ENCODE results near the gene FBXL17.

Gene FBXL17

DNA sequence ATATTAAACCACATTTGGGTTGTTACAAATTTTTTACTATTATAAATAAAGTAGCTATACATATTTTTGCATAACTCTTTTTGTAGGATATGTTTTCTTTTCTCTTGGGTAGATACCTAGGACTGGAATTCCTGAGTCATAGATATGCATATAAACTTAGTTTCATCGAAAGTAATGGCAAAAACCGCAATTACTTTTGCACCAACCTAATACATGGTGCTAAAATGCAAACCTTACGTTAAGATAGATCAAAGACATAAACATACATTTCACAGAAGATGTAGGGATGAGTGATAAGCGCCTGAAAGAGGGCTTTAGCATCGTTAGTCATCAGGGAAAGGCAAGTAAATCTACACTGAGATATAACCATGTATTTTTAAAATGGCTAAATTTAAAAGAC lies 532.8 kb downstream of the FBXL17 start:
- DNase-seq = no peak

DNA sequence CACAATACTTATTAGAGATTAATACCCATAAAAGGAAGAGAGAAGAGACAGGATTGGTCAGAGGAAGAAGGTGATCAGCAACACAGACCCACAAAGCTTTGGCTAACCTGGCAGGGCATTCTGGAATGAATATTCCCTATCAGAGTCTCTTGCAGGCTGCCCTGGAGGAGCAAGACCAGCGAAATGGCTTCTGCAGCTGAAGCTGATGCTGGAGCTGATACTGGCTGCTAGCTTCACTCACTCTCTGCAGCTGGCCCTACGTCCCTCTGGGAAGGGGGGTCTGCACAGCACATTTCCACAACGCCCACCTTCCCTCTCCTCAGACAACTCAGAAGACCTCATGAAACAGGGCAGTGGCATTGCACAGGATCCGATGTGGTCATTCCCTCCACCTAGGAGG lies 541.3 kb downstream of the FBXL17 start:
- DNase-seq = no peak

DNA sequence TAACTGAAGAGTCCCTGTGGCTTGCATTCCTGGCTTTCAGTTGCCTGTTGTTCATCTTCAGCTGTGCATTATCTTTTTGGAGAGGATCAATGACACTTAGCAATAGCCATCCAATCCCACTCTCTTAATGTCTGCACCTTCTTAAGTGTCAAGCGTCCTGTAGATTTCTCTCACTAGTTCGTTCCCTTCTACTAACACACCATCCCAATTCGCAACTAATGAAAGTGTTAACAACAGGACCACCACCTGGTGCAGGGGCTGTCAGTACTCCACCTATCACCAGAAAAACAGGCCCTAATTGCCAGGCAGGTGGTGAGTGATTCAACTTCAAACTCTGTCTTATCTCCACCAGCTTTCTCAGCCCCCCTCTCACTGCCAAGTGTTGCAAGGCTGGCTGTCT lies 541.7 kb downstream of the FBXL17 start:
- DNase-seq = no peak

DNA sequence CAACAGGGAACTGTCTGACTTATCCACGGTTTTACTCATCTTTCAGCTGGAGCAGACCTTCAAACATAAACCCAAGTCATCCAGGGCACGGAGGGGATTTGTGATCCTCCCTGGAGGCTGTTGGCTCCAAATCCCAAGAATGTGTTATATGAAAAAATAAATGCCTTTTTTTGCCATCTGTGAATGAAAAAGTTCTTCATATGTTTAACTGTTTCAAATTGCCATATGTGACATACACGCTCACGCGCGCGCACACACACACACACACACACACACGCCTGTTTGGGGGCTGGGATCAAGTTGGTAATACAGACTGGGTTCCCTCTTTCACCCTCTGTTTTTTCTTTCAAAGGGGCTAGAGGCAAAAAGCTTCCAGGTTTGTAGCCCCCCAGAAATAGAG lies 546.8 kb downstream of the FBXL17 start:
- no peak for DNase-seq

DNA sequence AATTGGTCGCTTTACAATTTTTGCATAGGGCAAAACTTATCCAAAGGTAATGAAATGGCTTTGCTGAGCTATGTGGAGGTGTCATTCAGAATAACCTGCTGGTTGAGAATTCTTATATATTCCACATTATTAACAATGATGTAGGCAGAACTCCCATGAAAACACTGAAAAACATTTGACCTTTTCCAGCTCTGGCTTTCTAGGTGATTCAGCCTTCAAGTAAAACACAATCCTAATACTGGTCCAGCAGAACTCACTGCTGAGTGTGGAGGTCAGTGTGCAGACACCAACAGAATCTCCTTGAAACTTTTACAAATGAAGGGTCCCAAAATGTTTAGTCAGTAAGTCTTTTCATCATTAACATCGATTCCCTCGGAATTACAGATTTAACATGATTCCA lies 549.2 kb downstream of the FBXL17 start:
- DNase-seq = no peak

DNA sequence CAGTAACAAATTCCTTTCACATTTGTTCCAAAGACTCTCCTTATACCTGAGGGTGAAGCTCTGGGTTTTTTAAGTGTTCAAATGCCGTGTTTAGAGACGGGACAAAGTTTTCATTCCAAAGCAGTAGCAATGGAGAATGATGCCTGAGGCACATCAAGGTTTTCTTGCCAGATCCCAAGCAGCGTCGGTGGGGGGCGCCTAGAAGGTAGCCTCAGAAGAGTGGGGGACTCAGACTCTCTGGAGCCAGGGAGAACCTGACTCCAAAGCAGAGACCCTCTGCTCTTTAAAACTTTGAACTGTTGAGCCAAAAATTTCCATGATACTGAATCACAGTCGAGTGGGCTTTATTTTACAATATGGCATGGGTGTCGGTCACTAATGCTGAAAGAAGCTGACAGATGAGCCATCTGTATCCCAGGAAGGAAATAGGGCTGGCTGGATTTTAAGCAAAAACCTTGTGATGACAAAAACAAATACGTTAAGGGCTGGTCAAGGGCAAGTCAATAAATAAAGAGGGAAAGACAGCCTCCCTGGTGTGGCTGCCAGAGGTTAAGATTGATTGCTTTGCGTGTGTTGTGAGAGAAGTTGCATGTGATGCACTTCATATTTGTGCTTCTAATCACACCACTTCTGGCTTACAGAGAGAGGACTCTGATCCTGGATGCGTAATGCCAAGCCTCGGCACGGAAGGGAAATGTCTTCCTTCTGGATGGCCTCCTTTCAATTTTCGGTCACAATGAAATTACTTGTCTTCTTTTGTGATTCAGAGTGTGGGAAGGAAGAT lies 550.1 kb downstream of the FBXL17 start:
- DNase-seq = no peak

DNA sequence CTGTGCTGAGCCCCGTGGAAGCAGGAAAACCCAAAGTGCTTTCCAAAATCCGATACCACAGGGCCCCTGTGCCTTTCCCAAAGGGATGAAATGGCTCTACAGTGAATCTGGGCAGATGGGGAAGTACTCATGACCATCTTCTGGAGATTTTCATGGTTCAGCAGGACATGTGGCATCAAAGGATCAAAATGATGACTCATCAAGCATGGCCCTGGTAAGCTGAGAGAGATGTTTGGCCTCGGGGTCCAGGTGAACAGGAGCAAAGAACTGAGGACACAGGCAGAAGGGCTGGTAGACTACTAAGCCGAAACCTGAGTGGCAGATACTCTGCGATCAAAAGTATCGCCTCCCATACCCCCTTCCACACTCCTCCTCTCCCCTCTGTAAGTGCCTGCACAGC lies 551.1 kb downstream of the FBXL17 start:
- DNase-seq = no peak

DNA sequence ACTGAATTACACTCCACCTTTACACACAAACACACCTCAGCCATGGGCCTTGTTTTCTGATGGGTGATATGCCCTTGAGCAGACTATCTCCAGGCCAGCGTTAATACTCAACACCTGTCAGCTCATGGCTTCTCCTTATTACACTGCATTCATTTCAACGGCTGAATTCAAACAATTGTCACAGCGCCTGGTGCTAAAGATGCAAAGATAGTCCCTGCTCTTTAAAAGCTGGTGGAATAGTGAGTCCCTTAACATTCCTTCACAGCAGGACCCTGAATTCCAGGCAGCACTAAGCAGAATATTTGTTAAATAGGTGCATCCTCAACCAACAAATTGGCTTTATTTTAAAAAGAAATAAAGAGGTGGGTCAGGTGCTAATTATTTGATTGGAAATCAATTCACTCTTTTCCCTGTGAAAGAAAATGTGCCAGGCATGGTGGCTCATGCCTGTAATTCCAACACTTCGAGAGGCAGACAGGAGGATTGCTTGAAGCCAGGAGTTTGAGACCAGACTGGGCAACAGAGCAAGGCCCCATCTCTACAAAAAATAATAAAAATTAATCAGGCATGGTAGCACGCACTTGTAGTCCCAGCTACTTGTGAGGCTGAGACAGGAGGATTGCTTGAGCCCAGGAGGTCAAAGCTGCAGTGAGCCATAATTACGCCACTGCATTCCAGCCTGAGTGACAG lies 555.4 kb downstream of the FBXL17 start:
- no peak for DNase-seq

DNA sequence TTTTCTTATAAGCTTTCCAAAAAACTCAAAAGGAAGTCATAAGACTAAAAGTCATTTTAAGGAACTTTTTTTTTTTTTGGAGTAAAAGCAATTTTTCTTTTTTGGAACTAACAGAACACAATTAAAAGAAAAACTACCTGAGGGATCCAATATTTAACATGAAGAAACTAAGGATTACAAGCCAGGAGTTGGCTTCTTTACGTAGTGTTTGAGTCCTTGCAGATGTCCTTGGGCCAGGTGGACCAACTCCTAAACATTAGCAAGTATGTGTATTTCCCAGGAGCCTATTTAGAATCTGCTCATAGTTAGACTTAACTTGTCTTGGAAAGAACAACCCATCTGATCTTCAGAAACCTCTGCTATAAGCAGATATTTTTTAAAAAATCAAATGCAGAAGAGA lies 557.1 kb downstream of the FBXL17 start:
- DNase-seq = no peak

DNA sequence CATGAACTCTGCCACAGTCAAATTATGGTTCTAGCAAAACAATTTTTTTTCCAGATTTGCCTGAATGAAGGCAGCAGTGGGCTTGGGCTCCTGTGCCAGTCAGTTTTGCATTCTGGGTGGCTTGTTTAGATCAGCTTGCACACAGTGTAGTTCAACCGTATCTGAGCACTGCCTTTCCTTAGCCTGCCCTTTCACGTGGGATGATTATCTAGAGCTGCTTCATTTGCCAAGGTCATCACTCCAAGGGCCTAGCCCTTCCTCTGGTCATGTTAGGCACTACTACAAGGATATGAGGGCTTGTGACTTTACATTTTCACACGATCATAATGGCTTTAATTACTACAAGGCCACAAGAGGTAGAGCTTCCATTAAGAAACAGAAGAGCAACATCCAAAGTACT lies 560.6 kb downstream of the FBXL17 start:
- DNase-seq = no peak

DNA sequence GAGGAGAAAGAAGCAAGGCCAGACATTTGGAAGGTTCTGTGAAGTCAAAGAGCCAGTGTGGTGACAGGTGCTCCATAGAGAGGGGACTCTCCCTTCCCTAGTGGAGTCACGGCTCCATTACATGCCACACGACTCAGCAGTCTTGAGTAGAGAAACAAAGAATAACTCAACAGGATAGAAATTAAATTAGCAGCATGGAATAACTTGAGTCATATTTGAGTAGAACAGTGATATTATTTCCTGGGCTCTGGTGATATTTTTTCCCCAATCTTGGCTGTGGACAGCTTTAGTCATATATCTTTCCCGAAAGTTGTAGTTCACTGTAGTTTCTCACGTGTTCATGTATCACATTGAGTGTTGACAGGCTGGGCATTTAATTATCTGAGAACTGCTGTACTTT lies 561.5 kb downstream of the FBXL17 start:
- DNase-seq = no peak

DNA sequence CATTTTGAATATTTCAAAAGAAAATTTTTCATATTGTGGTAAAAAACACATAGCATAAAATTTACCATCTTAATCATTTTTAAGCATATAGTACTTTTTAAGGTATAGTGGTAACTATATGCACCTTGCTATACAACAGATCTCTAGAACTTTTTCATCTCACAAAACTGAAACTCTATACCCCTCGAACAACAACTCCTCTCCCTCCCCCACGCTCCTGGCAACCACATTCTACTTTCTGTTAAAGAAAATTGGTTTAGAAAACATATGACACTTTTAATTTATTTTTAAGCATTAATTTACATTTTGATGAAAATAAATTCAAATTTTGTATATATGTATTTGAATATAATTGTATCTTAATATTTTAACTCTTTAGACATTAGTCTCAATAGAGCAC lies 563.9 kb downstream of the FBXL17 start:
- DNase-seq = no peak

DNA sequence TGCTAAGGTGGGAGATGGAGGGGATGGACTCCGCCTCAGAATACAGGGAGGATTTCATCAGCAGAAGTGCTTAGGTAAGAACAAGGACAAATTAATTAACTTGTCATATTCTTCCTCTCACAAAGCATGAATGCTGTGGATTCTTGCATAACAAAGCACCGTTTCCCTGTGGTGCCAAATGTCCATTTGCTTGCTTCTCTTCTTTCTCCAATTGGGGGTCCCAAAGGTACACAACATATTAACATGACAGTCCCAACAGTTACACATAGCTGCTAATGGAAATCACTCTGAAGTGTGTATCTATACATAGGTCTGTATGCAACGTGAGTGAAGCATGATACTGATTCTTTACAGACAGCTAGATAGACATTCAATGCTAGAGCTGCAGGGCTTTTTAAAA lies 564.5 kb downstream of the FBXL17 start:
- DNase-seq = no peak

DNA sequence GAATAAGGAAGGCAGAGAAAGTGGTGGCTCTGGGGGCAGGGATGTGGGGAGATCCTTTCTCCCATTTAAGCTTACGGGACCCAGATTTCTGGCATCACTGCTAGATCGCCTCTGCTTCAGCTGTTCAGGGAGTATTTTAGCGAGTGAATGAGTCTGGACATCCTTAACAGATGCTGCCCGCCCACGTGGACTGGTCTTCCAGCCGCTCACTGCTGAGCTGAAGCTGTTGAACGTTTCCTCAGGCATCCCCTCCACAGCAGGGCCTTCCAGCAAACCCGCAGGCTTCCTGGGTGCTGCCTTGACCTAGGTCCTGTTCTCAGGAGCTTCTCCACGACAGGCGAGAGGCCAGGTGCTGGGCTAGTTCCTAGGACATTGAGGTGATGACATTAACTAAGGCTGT lies 566.8 kb downstream of the FBXL17 start:
- no peak for DNase-seq

DNA sequence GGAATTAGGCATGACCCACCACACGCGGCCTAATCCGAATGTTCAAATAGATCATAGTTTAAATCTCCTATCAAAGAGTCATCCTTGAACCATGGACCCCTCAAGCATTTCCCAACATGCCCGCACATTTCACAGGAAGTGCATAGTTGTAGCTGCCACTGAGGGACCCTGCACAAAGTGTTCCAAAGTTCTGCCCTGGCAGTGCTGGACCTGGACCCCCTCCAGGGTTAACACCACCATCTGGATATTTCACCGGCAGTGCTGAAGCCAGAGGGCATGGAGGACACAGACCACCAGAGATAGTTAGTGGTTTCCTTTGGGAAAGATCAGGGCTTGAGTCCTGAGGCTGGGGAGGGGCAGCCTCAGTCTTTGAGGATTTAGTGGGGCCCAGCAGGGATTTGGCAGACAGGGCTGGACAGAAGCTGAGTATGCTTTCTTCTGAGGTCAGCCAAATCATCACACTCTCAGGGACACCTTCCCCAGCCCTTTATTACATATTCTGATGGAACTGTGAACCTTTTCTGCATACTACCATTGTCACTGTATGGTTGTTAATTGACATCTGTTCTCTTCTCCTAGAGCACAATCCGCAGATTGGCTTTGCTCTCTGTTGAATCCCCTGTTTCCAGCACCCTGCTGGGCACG lies 567.6 kb downstream of the FBXL17 start:
- no peak for DNase-seq

DNA sequence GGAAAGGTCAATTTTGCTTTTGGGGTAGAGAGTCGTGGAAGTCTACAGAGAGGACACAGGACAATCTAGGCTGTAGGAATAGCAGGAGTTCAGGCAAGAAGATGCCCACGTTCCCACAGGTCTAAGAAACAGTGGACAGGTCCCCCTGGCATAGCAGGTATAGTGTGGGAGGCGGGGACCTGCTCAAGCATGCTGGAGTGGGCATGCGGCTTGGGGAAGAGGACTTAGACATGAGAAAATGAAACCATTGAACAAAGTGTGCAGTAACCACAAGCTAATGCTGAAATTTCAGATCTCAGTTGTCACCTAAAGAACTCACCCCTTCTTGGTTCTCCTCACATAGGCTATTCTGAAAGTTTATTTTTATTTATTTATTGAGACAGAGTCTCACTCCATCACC lies 568.3 kb downstream of the FBXL17 start:
- no peak for DNase-seq

DNA sequence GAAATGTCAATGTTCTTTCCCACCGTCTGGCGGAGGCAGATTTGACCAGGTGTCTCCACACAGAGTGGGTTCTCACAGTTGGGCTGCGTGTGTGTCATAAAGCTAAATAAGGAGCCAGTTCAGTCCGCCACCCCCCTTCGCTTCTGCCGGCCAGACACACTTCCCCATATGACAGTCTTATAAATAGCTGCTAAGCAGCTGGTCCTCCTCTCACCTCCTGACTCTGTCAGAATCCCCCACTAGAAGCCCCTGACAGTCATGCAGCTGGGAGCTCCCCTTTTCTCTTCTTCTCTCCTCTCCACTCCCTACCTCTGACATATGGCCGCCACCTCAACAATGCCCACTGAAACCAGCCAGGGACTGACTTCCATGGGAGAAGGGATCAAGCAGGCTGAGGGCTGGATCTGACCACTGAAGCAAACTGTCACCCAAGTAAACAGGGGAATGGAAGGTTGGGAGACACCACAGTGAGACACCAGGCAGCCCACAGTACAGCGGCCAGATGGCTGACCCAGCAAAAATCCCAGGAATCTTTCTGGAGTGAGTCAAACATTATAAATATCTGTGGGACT lies 569.2 kb downstream of the FBXL17 start:
- no peak for DNase-seq

DNA sequence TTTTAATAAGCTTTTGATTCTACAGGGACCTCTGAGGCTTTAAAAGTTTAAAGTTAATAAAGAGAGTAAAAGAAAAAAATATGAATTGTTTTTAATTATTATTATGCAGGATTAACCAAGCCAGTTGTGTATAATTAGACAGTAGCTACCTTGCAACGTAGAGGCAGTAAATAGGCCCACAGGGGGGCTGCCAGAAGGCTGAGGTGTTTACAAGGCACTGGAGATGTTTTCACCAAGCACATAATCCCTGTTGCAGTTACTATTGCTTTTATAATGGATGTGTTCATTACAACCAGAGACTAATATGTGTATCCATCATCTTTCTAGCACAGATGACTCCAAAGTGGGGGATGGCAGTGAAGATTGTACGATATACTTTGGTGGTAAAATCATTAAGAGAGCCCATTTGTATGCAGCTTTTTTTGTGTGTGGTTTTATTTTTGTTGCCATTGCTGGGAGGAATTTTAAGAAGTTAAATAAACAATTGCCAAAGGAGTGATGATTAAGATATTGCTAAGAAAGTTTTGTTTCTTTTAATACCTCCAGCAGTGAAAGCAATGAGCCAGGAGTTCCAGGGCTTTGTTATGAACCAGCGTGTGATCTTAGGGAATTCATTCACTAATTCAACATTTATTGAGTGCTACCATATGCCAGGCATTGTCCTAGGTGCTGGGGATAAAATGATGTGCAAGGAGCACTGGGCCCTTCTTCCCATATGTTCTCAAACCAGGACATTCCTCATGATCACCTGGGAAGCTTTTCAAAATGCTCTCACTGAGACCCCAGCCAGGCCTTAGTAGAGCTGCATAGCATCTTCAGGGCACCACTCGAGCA lies 572.5 kb downstream of the FBXL17 start:
- no peak for DNase-seq

Measured in NCI-H2107 (cell line).